Measurements from ENCODE around the gene TRAPPC3L.
A peak's percentile ranks its signal among the peaks of the same experiment; 100 is the strongest.

The TRAPPC3L gene

GRCh38 chr6:116564921-116565872, 19.7 kb upstream of the TRAPPC3L start:
- ATAC-seq (ENCODE audit: low read depth): no peak
- Histone ChIP-seq H3K36me3 (ENCODE audit: low read depth) (no peaks in the 10 kb centered on the region), H3K9me3 (ENCODE audit: severe bottlenecking) (no peaks in the 10 kb centered on the region), H3K27ac (ENCODE audit: poor library complexity, severe bottlenecking) (no peak overlapping the region), H3K4me1 (ENCODE audit: insufficient read depth, poor library complexity, severe bottlenecking) (peaks cover 13% of the 10 kb centered on the region), H3K27me3 (ENCODE audit: insufficient read depth, poor library complexity, severe bottlenecking) (no peaks in the 10 kb centered on the region), H3K4me3 (ENCODE audit: severe bottlenecking) (no peak overlapping the region)
- peak; percentile 51 for DNase-seq (ENCODE audit: low spot score)
- no peak for TF ChIP-seq CTCF (IDR thresholded peaks at IDR 0.05; ENCODE audit: poor library complexity, severe bottlenecking)

GRCh38 chr6:116564311-116564710, 18.8 kb upstream of the TRAPPC3L start:
- Histone ChIP-seq H3K36me3 (ENCODE audit: low read depth) (no peaks in the 10 kb centered on the region), H3K4me1 (ENCODE audit: insufficient read depth, poor library complexity, severe bottlenecking) (peaks cover 8% of the 10 kb centered on the region), H3K27me3 (ENCODE audit: insufficient read depth, poor library complexity, severe bottlenecking) (no peaks in the 10 kb centered on the region), H3K4me3 (ENCODE audit: severe bottlenecking) (no peak overlapping the region), H3K27ac (ENCODE audit: poor library complexity, severe bottlenecking) (no peak overlapping the region), H3K9me3 (ENCODE audit: severe bottlenecking) (no peaks in the 10 kb centered on the region)
- no peak for TF ChIP-seq CTCF (IDR thresholded peaks at IDR 0.05; ENCODE audit: poor library complexity, severe bottlenecking)
- ATAC-seq (ENCODE audit: low read depth) (no peak), DNase-seq (ENCODE audit: low spot score) (no peak)

GRCh38 chr6:116563830-116564229, 18.3 kb upstream of the TRAPPC3L start:
- Histone ChIP-seq H3K27ac (ENCODE audit: poor library complexity, severe bottlenecking) (no peak overlapping the region), H3K27me3 (ENCODE audit: insufficient read depth, poor library complexity, severe bottlenecking) (no peaks in the 10 kb centered on the region), H3K4me1 (ENCODE audit: insufficient read depth, poor library complexity, severe bottlenecking) (peaks cover 10% of the 10 kb centered on the region), H3K4me3 (ENCODE audit: severe bottlenecking) (no peak overlapping the region), H3K36me3 (ENCODE audit: low read depth) (no peaks in the 10 kb centered on the region), H3K9me3 (ENCODE audit: severe bottlenecking) (no peaks in the 10 kb centered on the region)
- ATAC-seq (ENCODE audit: low read depth) (no peak), DNase-seq (ENCODE audit: low spot score) (no peak)
- TF ChIP-seq CTCF (IDR thresholded peaks at IDR 0.05; ENCODE audit: poor library complexity, severe bottlenecking): no peak

GRCh38 chr6:116562614-116563013, 17.1 kb upstream of the TRAPPC3L start:
- DNase-seq (ENCODE audit: low spot score) (no peak), ATAC-seq (ENCODE audit: low read depth) (no peak)
- Histone ChIP-seq H3K27ac (ENCODE audit: poor library complexity, severe bottlenecking) (no peak overlapping the region), H3K36me3 (ENCODE audit: low read depth) (no peaks in the 10 kb centered on the region), H3K9me3 (ENCODE audit: severe bottlenecking) (no peaks in the 10 kb centered on the region), H3K27me3 (ENCODE audit: insufficient read depth, poor library complexity, severe bottlenecking) (no peaks in the 10 kb centered on the region), H3K4me3 (ENCODE audit: severe bottlenecking) (no peak overlapping the region), H3K4me1 (ENCODE audit: insufficient read depth, poor library complexity, severe bottlenecking) (peaks cover 22% of the 10 kb centered on the region)
- no peak for TF ChIP-seq CTCF (IDR thresholded peaks at IDR 0.05; ENCODE audit: poor library complexity, severe bottlenecking)

GRCh38 chr6:116562019-116562403, 16.5 kb upstream of the TRAPPC3L start:
- Histone ChIP-seq H3K4me3 (ENCODE audit: severe bottlenecking) (no peak overlapping the region), H3K27me3 (ENCODE audit: insufficient read depth, poor library complexity, severe bottlenecking) (no peaks in the 10 kb centered on the region), H3K9me3 (ENCODE audit: severe bottlenecking) (no peaks in the 10 kb centered on the region), H3K4me1 (ENCODE audit: insufficient read depth, poor library complexity, severe bottlenecking) (peaks cover 28% of the 10 kb centered on the region), H3K36me3 (ENCODE audit: low read depth) (no peaks in the 10 kb centered on the region), H3K27ac (ENCODE audit: poor library complexity, severe bottlenecking) (no peak overlapping the region)
- DNase-seq (ENCODE audit: low spot score) (no peak), ATAC-seq (ENCODE audit: low read depth) (no peak)
- no peak for TF ChIP-seq CTCF (IDR thresholded peaks at IDR 0.05; ENCODE audit: poor library complexity, severe bottlenecking)

All from RWPE2 (cell line).